Bronchial epithelial cell (primary cell): ENCODE results near the gene LMTK3. TPM values are rescaled to one million over a fixed set of nuclear protein-coding genes. Genes with fewer than 3 reads are reported as not detected.
A peak's percentile ranks its signal among the peaks of the same experiment; 100 is the strongest.

Experiments used
- DNase-seq: peaks from one replicate; pipeline ENCODE4 v3.0.0-alpha.2; 2010; ENCODE audit warnings: low read depth
- FAIRE-seq: peaks from 2 replicates; lab custom pipeline; 2011; peaks lifted over from hg19 to GRCh38; lab: Jason Lieb, UNC
- H3K27me3 ChIP-seq: 2 replicates; pipeline ENCODE4 v1.5.1; 2011; ENCODE audit warnings: low read length; ENCODE audit not compliant: control insufficient read depth, insufficient read depth
- H3K36me3 ChIP-seq: 2 replicates; pipeline ENCODE4 v1.5.1; 2011; ENCODE audit warnings: low read length; ENCODE audit not compliant: control insufficient read depth, insufficient read depth
- H3K4me3 ChIP-seq: 2 replicates; pipeline ENCODE4 v1.5.1; 2011; ENCODE audit warnings: mild to moderate bottlenecking, low read depth, low read length, control low read depth
- total RNA-seq: library from RNA; depleted of rRNA; stranded (reverse); fragments of >200 nt; gene quantifications from 2 replicates; pipeline ENCODE4 v1.2.1, GENCODE V29; 2014
- TF ChIP-seq, protein P1 (sequence below): IDR thresholded peaks from 2 replicates; pipeline ENCODE4 v1.5.1; 2011; ENCODE audit warnings: mild to moderate bottlenecking, moderate library complexity, low read length, control low read depth, inconsistent platforms; ENCODE audit not compliant: insufficient read depth, severe bottlenecking

LMTK3 gene
- total RNA-seq, 1 donor from 2014 or later: 1.3 TPM

DNA sequence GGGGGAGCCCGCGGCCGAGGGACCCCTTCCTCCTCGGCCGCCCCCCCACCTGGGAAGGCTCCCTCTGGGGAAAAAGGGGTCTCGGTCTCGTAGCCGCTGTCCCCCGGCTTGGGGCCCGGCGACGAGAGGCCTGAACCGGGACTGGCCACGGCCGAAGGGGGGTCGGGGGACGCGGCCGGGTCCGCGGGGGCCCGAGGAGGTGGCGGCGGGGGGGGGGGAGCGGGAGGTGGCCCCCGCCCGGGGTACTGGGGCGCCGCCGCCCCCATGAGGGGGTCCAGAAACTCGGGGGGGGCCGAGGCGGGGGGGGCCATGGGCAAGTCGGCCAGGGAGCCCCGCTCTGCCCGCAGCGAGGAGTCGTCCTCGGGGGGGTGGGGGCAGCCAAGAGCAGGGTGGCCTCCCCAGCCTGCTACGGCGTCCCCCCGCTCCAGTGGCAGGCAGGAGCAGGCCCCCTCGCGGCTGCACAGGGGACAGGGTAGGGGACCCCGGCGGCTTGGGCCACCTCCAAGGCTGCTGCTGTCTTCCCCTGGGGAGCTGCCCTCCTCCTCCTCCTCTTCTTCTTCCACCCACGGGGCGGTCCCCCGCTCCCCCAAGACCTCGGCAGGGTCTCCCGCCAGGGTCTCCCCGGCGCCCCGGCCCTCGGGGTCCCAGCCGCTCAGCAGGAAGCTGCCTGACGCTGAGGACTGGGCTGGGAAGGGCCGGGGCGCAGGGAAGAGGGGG, 12.9 kb downstream of the LMTK3 start:
- no peak overlapping the region for H3K4me3 ChIP-seq
- FAIRE-seq (no peak), DNase-seq (no peak)
- H3K36me3 ChIP-seq: no peaks in the 10 kb centered on the region
- TF ChIP-seq, protein P1, sequence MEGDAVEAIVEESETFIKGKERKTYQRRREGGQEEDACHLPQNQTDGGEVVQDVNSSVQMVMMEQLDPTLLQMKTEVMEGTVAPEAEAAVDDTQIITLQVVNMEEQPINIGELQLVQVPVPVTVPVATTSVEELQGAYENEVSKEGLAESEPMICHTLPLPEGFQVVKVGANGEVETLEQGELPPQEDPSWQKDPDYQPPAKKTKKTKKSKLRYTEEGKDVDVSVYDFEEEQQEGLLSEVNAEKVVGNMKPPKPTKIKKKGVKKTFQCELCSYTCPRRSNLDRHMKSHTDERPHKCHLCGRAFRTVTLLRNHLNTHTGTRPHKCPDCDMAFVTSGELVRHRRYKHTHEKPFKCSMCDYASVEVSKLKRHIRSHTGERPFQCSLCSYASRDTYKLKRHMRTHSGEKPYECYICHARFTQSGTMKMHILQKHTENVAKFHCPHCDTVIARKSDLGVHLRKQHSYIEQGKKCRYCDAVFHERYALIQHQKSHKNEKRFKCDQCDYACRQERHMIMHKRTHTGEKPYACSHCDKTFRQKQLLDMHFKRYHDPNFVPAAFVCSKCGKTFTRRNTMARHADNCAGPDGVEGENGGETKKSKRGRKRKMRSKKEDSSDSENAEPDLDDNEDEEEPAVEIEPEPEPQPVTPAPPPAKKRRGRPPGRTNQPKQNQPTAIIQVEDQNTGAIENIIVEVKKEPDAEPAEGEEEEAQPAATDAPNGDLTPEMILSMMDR: no peak
- H3K27me3 ChIP-seq: peaks cover 5% of the 10 kb centered on the region

DNA sequence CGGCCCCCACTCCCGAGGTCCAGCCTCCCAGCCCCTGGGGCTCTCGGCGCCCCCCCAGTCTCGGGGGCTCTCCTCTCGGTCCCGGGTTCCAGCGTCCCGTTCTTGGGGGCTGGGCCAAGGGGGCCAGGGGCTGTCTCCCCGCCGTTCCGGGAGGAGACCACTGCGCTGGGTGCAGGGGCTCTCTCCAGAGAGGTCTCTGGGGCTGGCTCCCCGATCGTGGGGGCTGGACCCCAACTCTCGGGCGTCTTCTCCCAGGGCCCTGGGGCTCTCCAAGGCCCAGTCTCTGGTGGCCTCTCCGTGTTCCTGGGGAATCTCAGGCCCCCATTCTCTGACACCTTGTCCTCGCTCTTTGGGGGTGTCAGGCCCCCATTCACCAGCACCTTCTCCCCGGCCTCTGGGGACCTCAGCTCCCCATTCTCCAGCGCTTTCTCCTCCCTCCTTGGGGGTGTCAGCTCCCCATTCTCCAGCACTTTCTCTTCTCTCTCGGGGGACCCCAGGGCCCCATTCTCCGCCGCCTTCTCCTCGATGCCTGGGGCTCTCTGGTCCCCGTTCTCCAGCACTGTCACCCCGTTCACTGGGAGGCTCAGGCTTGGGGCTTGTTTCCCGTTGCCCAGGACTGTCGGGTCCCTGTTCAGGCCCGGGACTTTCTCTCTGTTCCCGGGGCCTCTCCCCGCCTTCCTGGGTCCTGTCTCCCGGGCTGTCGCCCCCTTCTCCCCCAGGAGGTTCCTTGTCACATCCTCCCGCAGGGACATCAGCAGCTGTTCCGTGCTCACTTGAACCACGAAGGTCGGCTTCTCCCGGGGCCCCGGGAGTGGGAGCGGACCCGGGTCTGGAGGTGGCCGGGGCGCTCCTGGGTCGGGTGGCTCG, 13.7 kb downstream of the LMTK3 start:
- Histone ChIP-seq H3K36me3 (no peaks in the 10 kb centered on the region), H3K27me3 (peaks cover 5% of the 10 kb centered on the region), H3K4me3 (peak overlapping the region; percentile 10)
- TF ChIP-seq, protein P1: no peak
- no peak for DNase-seq
- no peak for FAIRE-seq

DNA sequence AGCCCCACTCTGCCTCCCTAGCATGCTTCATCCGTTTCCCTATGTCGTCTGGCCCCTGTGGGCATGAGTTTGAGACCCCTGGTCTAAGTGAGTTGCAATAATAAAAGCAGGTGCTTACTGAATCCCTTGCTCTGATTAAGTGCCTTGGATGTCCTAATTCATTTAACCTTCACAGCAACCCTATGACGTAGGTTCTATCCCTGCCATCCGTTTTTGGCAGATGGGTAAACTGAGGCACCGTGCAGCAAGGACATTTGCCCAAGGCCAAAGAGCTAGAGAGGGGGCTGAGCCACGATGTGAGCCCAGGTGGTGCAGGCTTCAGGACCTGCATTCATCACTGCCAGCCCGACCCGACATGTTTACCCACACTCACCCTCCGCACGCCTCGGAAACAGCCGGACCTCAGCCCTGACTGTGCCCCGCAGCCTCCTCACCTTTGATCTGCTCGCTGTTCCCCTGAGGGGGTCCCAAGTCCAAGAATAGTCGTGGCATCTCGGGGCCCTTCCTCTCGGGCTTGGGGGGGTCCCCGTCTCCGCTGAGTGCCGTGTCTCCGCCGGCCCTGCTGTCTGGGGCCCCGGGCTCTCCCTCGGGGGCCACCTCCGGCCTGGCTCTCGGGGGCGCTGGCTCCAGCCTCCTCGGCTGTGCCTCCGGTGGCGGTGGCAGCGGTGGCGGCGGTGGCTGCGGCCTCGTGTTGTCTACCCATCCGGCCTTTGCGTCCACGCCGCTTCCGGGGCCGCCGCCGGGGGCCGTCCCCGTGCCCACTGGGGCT, 14.5 kb downstream of the LMTK3 start:
- TF ChIP-seq, protein P1: no peak
- H3K27me3 ChIP-seq: peaks cover 5% of the 10 kb centered on the region
- FAIRE-seq (no peak), DNase-seq (no peak)
- H3K36me3 ChIP-seq: no peaks in the 10 kb centered on the region
- peak overlapping the region; percentile 10 for H3K4me3 ChIP-seq

DNA sequence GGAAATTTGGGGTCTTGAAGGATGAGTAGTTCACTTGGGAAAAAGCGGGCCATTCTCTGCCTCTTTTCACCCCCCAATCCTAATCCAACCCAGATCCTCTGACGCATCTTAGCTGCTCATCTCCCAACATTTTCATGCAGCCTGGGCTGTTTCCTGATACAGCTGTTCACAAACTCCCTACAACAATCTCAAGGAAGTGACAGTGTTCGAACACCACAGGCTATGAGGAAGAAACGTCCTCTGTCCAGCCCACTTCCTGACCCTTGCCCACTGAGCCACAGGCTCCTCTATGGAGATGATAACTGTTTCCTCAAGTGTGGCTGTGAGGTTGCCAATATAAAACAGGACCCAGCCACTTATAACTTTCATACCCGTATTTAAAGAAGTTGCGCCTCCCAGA, 16.2 kb downstream of the LMTK3 start:
- FAIRE-seq (no peak), DNase-seq (no peak)
- TF ChIP-seq, protein P1: no peak

DNA sequence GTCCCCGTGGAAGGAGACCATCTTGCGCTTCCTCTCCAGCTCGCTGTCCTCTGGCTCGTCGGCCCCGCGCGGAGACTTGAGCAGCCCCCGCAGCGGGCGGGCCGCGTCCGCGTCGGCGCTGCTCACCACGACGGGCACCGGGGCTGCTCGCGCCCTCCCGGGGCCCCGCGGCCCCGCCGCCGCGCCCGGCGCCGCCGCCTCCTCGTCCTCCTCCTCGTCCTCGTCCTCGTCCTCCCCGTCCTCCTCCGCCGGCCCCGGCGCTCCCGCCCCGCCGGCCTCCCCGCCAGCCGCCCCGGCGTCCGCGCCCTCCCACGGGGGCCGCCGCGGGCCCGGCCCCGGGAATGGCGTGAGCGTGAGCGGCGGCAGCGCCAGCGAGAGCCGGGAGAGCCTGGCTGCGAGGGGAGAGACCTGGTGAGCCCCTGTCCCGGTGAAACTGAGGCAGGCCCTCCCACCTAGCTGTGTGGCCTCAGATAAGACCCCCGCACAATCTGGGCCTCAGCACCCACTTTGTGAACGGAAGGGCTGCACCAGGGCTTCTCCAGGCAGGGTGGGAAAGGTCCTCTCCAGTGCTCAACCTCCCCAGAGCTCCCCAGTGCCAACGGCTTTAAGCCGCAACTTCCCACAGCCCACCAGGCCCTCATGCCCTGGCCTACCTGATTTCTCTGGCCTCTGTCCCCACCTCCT, 17.8 kb downstream of the LMTK3 start:
- TF ChIP-seq, protein P1: no peak
- H3K36me3 ChIP-seq: no peaks in the 10 kb centered on the region
- FAIRE-seq: no peak

More for the DNA sequence above, 16.2 kb downstream of the LMTK3 start:
- H3K36me3 ChIP-seq: no peaks in the 10 kb centered on the region
- peaks cover 5% of the 10 kb centered on the region for H3K27me3 ChIP-seq
- no peak overlapping the region for H3K4me3 ChIP-seq

More for the DNA sequence above, 17.8 kb downstream of the LMTK3 start:
- H3K4me3 ChIP-seq: peak overlapping the region; percentile 69
- no peak for DNase-seq
- peaks cover 3% of the 10 kb centered on the region for H3K27me3 ChIP-seq
